Measurements from ENCODE around the gene CACNA2D2. TPM values are rescaled to one million over a fixed set of nuclear protein-coding genes. Genes with fewer than 3 reads are reported as not detected.
A peak's percentile ranks its signal among the peaks of the same experiment; 100 is the strongest.

The CACNA2D2 gene
- total and polyA plus RNA-seq, 7 donors, result 0.14 to 1.6 (median 0.83) TPM

- Histone ChIP-seq H3K36me3 (ENCODE audit: insufficient read depth in 1 of 2, low read depth in 1 of 2) (no peaks in the 10 kb centered on the region), H3K9me3 (no peaks in the 10 kb centered on the region), H3K4me1 (no peaks in the 10 kb centered on the region), H3K27ac (no peak overlapping the region), H3K27me3 (ENCODE audit: insufficient read depth in 3 of 3, low read length in 2 of 3) (no peaks in the 10 kb centered on the region), H3K4me3 (no peak overlapping the region)
- DNase-seq (no peak), ATAC-seq (no peak)
- intact Hi-C loops (cut with DNase I), result no loop called here
- WGBS, 3 donors, result 92 to 100% (median 97%) methylated on average over 2 of the region's 2 CpGs
- TF ChIP-seq CTCF (IDR thresholded peaks at IDR 0.05), result no peak
Observed at GRCh38 chr3:50504681-50505080, 1.2 kb upstream of the CACNA2D2 start.

- WGBS, 3 donors, result 1 to 3% (median 2%) methylated on average over 46 to 79 of the region's 79 CpGs
- H3K27me3 ChIP-seq (ENCODE audit: insufficient read depth in 3 of 3, low read length in 2 of 3), result no peaks in the 10 kb centered on the region
- peak overlapping the region; percentile 75 for H3K4me3 ChIP-seq
- DNase-seq (no peak), ATAC-seq (peak; percentile 12 to 20 (median 15))
- H3K4me1 ChIP-seq, result no peaks in the 10 kb centered on the region
- intact Hi-C loops (cut with DNase I), result no loop called here
- no peaks in the 10 kb centered on the region for H3K9me3 ChIP-seq
- no peak overlapping the region for H3K27ac ChIP-seq
- H3K36me3 ChIP-seq (ENCODE audit: insufficient read depth in 1 of 2, low read depth in 1 of 2), result no peaks in the 10 kb centered on the region
- TF ChIP-seq CTCF (IDR thresholded peaks at IDR 0.05), result no peak
Observed at GRCh38 chr3:50502584-50503423, 630 bp downstream of the CACNA2D2 start.

- no peak for DNase-seq
- 30 to 33% (median 30%) methylated on average over 7 of the region's 7 CpGs for WGBS, 3 donors
- H3K27me3 ChIP-seq (ENCODE audit: insufficient read depth in 3 of 3, low read length in 2 of 3), result no peaks in the 10 kb centered on the region
- no peak for ATAC-seq
- intact Hi-C loops (cut with DNase I), result no loop called here
- H3K27ac ChIP-seq, result no peak overlapping the region
- no peaks in the 10 kb centered on the region for H3K36me3 ChIP-seq (ENCODE audit: insufficient read depth in 1 of 2, low read depth in 1 of 2)
- no peaks in the 10 kb centered on the region for H3K4me1 ChIP-seq
- peak overlapping the region; percentile 75 for H3K4me3 ChIP-seq
- TF ChIP-seq CTCF (IDR thresholded peaks at IDR 0.05), result no peak
- H3K9me3 ChIP-seq, result no peaks in the 10 kb centered on the region
Observed at GRCh38 chr3:50502225-50502583, 1.2 kb downstream of the CACNA2D2 start.

- Histone ChIP-seq H3K27ac (no peak overlapping the region), H3K4me3 (no peak overlapping the region), H3K36me3 (ENCODE audit: insufficient read depth in 1 of 2, low read depth in 1 of 2) (no peaks in the 10 kb centered on the region), H3K27me3 (ENCODE audit: insufficient read depth in 3 of 3, low read length in 2 of 3) (no peaks in the 10 kb centered on the region), H3K4me1 (no peaks in the 10 kb centered on the region), H3K9me3 (no peaks in the 10 kb centered on the region)
- DNase-seq (no peak), ATAC-seq (no peak)
- no peak for TF ChIP-seq CTCF (IDR thresholded peaks at IDR 0.05)
- 84 to 85% (median 85%) methylated on average over 16 of the region's 16 CpGs for WGBS, 3 donors
- intact Hi-C loops (cut with DNase I), result no loop called here
Observed at GRCh38 chr3:50495609-50496423, 7.6 kb downstream of the CACNA2D2 start.

Measured in psoas muscle (tissue), 8 donors.